H1 (cell line): ENCODE measurements around the gene MAGI2. TPM values are rescaled to one million over a fixed set of nuclear protein-coding genes. Genes with fewer than 3 reads are reported as not detected.

Experiments used
- CEBPB ChIP-seq: IDR thresholded peaks from 2 replicates; pipeline ENCODE4 v1.6.1; 2012; ENCODE audit warnings: low read depth, low read length
- CHD7 ChIP-seq: fragments of 300-600 bp; sonication (generic); IDR thresholded peaks from 2 replicates; pipeline ENCODE4 v1.7.1; 2012; ENCODE audit warnings: low read length, moderate library complexity, mild to moderate bottlenecking, inconsistent platforms; ENCODE audit not compliant: insufficient replicate concordance
- CREB1 ChIP-seq: IDR thresholded peaks from 2 replicates; pipeline ENCODE4 v1.6.1; 2012; ENCODE audit warnings: inconsistent platforms
- E2F6 ChIP-seq: IDR thresholded peaks from 2 replicates; pipeline ENCODE4 v1.6.1; 2012; ENCODE audit warnings: inconsistent platforms
- GTF2F1 ChIP-seq: IDR thresholded peaks from 2 replicates; pipeline ENCODE4 v1.6.1; 2012; ENCODE audit warnings: low read depth, low read length, improper control_type of control experiment, borderline replicate concordance
- NRF1 ChIP-seq: IDR thresholded peaks from 2 replicates; pipeline ENCODE4 v1.6.1; 2011; ENCODE audit warnings: mild to moderate bottlenecking, low read depth, low read length, improper control_type of control experiment
- POU5F1 ChIP-seq: IDR thresholded peaks from 2 replicates; pipeline ENCODE4 v1.6.1; 2011; ENCODE audit warnings: low read depth, mild to moderate bottlenecking, low read length, moderate library complexity
- RAD21 ChIP-seq, 2 experiments: IDR thresholded peaks in 1 of 2; conservative IDR thresholded peaks in 1 of 2; 2 replicates each; pipeline ENCODE4 v1.6.1; 2011; ENCODE audit warnings: low read depth in 2 of 2, low read length in 2 of 2, improper control_type of control experiment in 1 of 2, inconsistent platforms in 1 of 2, mild to moderate bottlenecking in 1 of 2, moderate library complexity in 1 of 2
- RNF2 ChIP-seq: fragments of 200-900, 300-1000 bp; sonication (generic); IDR thresholded peaks from 2 replicates; pipeline ENCODE4 v1.7.1; 2016; ENCODE audit warnings: borderline replicate concordance, low read depth, mild to moderate bottlenecking, antibody characterized with exemption, low read length; ENCODE audit not compliant: poor library complexity, severe bottlenecking; ENCODE audit errors: missing control alignments
- polyA plus RNA-seq, 7 experiments: library from polyadenylated mRNA; depleted of rRNA in 3 of 7; stranded (reverse) in 5 of 7; unstranded in 2 of 7; fragments of >200 nt in 5 of 7; fragments of 200-250 nt in 2 of 7; gene quantifications; 1 replicate in 5 of 7; 2 replicates in 1 of 7; 4 replicates in 1 of 7; pipeline versions ENCODE4 v1.2.1 to v1.2.3, GENCODE V29; 2011 to 2013; ENCODE audit warnings: missing spikeins in 2 of 7, mixed read lengths in 2 of 7
- total RNA-seq: library from RNA; stranded (reverse); fragmentation: NEBNext Ultra II Directional; extraction: Animal tissue kit (Norgen Biotek cat#: 25700); gene quantifications from 2 replicates; pipeline ENCODE4 v1.2.1, GENCODE V29; 2021

MAGI2 gene
- total and polyA plus RNA-seq, 2 of the 8 experiments (the other 6 are each of a cell fraction or from before 2014, with no cell fraction given), result 6.0 to 27.3 TPM

DNA sequence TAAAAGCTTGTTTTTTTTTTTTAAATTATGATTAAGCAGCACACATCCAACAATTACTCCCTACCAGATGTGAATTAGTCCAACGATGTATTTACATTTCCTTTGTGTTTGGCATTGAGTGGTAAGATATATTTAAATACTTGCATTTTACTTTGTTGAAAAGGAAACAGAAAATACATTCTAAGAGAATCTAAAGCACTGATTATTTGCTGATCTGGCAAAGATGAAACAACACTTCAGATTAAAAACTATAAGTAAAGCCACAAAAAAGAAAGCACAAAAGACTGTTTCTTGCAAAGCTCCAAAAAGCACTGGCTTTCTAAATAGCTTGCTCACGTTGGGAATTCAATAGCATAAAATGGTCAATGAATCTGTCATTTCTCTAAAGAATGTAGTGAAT, 1188.4 kb downstream of the MAGI2 start (continued):
- no peak for TF ChIP-seq CHD7
- no peak for TF ChIP-seq NRF1
- no peak for TF ChIP-seq POU5F1
- TF ChIP-seq CREB1, result no peak
- no peak for TF ChIP-seq RAD21 (IDR thresholded peaks at IDR 0.05 in 1 of 2, conservative IDR thresholded peaks at IDR 0.05 in 1 of 2; ENCODE audit: low read depth in 2 of 2, low read length in 2 of 2)
- TF ChIP-seq E2F6, result no peak
- TF ChIP-seq GTF2F1, result no peak
- no peak for TF ChIP-seq CEBPB
- no peak for TF ChIP-seq RNF2
